Measurements from ENCODE around the gene KRTAP29-1.
"Not testable (repeated sequence)": the region's sequence is repeated elsewhere in the genome, so short reads cannot be mapped to it uniquely, and the experiment has no call there.

KRTAP29-1 gene

GRCh38 chr17:41301916-41302901 lies at the start of gene KRTAP29-1:
Gene KRTAP29-1 (minus strand): TSS chr17:41302851. CDS start chr17:41302851, 0 bp downstream.
- Histone ChIP-seq H4K20me1 (ENCODE audit: insufficient read depth, low read length) (no peaks in the 10 kb centered on the region), H3K36me3 (ENCODE audit: insufficient read depth, low read length) (no peaks in the 10 kb centered on the region), H3K9ac (ENCODE audit: low read depth, low read length) (no peak within 1 kb of the TSS), H2AFZ (ENCODE audit: low read depth, low read length) (no peak within 1 kb of the TSS), H3K27ac (ENCODE audit: low read length) (no peak within 1 kb of the TSS), H3K4me2 (ENCODE audit: insufficient read depth, low read length) (no peak within 1 kb of the TSS), H3K9me3 (ENCODE audit: insufficient read depth, low read length, severe bottlenecking) (peaks cover 4% of the 10 kb centered on the region), H3K4me1 (ENCODE audit: insufficient read depth, low read length) (no peaks in the 10 kb centered on the region), H3K4me3 (ENCODE audit: low read depth in 1 of 2, low read length in 2 of 2) (no peak within 1 kb of the TSS), H3K79me2 (ENCODE audit: insufficient read depth, low read length) (no peaks in the 10 kb centered on the region), H3K27me3 (ENCODE audit: insufficient read depth, low read length, poor library complexity) (peaks cover 5% of the 10 kb centered on the region)
- DNase-seq (no peak), ATAC-seq (ENCODE audit: insufficient read depth, low read depth) (no peak)
- TF ChIP-seq CTCF (IDR thresholded peaks at IDR 0.05; ENCODE audit: borderline replicate concordance, extremely low read depth, low read length, poor library complexity, severe bottlenecking), result no peak
- no peak for TF ChIP-seq EZH2 (IDR thresholded peaks at IDR 0.05; ENCODE audit: borderline replicate concordance, low read depth, low read length, severe bottlenecking)

GRCh38 chr17:41351177-41351576 lies 48.5 kb upstream of the KRTAP29-1 start:
- Histone ChIP-seq H3K27ac (ENCODE audit: low read length) (no peak overlapping the region), H4K20me1 (ENCODE audit: insufficient read depth, low read length) (no peaks in the 10 kb centered on the region), H3K4me2 (ENCODE audit: insufficient read depth, low read length) (no peak overlapping the region), H3K9me3 (ENCODE audit: insufficient read depth, low read length, severe bottlenecking) (no peaks in the 10 kb centered on the region), H3K79me2 (ENCODE audit: insufficient read depth, low read length) (no peaks in the 10 kb centered on the region), H3K4me3 (ENCODE audit: low read depth in 1 of 2, low read length in 2 of 2) (no peak overlapping the region), H3K4me1 (ENCODE audit: insufficient read depth, low read length) (no peaks in the 10 kb centered on the region), H3K36me3 (ENCODE audit: insufficient read depth, low read length) (no peaks in the 10 kb centered on the region), H2AFZ (ENCODE audit: low read depth, low read length) (no peak overlapping the region), H3K27me3 (ENCODE audit: insufficient read depth, low read length, poor library complexity) (no peaks in the 10 kb centered on the region), H3K9ac (ENCODE audit: low read depth, low read length) (no peak overlapping the region)
- no peak for TF ChIP-seq EZH2 (IDR thresholded peaks at IDR 0.05; ENCODE audit: borderline replicate concordance, low read depth, low read length, severe bottlenecking)
- TF ChIP-seq CTCF (IDR thresholded peaks at IDR 0.05; ENCODE audit: borderline replicate concordance, extremely low read depth, low read length, poor library complexity, severe bottlenecking), result no peak
- ATAC-seq (ENCODE audit: insufficient read depth, low read depth), result no peak
- no peak for DNase-seq

GRCh38 chr17:41350381-41350878 lies 47.8 kb upstream of the KRTAP29-1 start, which contains the start of gene KRT33A:
Gene KRT33A (minus strand): TSS chr17:41350828. CDS start chr17:41350767, 61 bp downstream.
- not testable (repeated sequence) for H3K4me1 ChIP-seq (ENCODE audit: insufficient read depth, low read length); H3K27me3 ChIP-seq (ENCODE audit: insufficient read depth, low read length, poor library complexity); H3K9me3 ChIP-seq (ENCODE audit: insufficient read depth, low read length, severe bottlenecking); H4K20me1 ChIP-seq (ENCODE audit: insufficient read depth, low read length); DNase-seq; ATAC-seq (ENCODE audit: insufficient read depth, low read depth); H3K4me3 ChIP-seq (ENCODE audit: low read depth in 1 of 2, low read length in 2 of 2); H3K4me2 ChIP-seq (ENCODE audit: insufficient read depth, low read length); H2AFZ ChIP-seq (ENCODE audit: low read depth, low read length); H3K9ac ChIP-seq (ENCODE audit: low read depth, low read length); H3K36me3 ChIP-seq (ENCODE audit: insufficient read depth, low read length); H3K27ac ChIP-seq (ENCODE audit: low read length); H3K79me2 ChIP-seq (ENCODE audit: insufficient read depth, low read length)

Data from DND-41 (cell line).